Stimulated activated CD4-positive, alpha-beta T cell treated with anti-CD3 and anti-CD28 coated beads, Interleukin-1b, Interleukin-23, amount 100 ng/mL, for 4 hours (primary cell): Measurements from ENCODE around the gene TJP2.

Source experiments
- DNase-seq, 2 donors: peaks; one replicate each; pipeline ENCODE4 v3.0.0-alpha.2; 2020; ENCODE audit warnings: low read depth in 2 of 2

The TJP2 gene

GRCh38 chr9:69173891-69174615, at the start of gene TJP2:
TSS of gene TJP2 (plus strand) at chr9:69174277. CDS start at chr9:69174373, 96 bp downstream.
- DNase-seq: peak; percentile 15 to 42

- DNase-seq: no peak
These were observed 43.3 kb upstream of the TJP2 start for GRCh38 chr9:69130456-69131441.

- DNase-seq: no peak
These were observed 42.4 kb upstream of the TJP2 start for GRCh38 chr9:69131682-69132081.

- no peak for DNase-seq
These were observed 41.7 kb upstream of the TJP2 start for GRCh38 chr9:69132361-69132760.

GRCh38 chr9:69134412-69134811, 39.7 kb upstream of the TJP2 start:
- DNase-seq: no peak

GRCh38 chr9:69136185-69136584, 37.9 kb upstream of the TJP2 start:
- no peak for DNase-seq

GRCh38 chr9:69136779-69137178, 37.3 kb upstream of the TJP2 start:
- DNase-seq: no peak

GRCh38 chr9:69137311-69137710, 36.8 kb upstream of the TJP2 start:
- no peak for DNase-seq

GRCh38 chr9:69139596-69139995, 34.5 kb upstream of the TJP2 start:
- DNase-seq: no peak

- no peak for DNase-seq
These were observed 33.8 kb upstream of the TJP2 start for GRCh38 chr9:69140123-69140735.

GRCh38 chr9:69141851-69142250, 32.2 kb upstream of the TJP2 start:
- no peak for DNase-seq

- DNase-seq: no peak
These were observed 30.8 kb upstream of the TJP2 start for GRCh38 chr9:69143291-69143690.

GRCh38 chr9:69145144-69145715, 28.8 kb upstream of the TJP2 start:
- DNase-seq: no peak

- no peak for DNase-seq
These were observed 26.8 kb upstream of the TJP2 start for GRCh38 chr9:69147041-69147834.

GRCh38 chr9:69149321-69149807, 24.7 kb upstream of the TJP2 start:
- DNase-seq: no peak

- no peak for DNase-seq
These were observed 22.6 kb upstream of the TJP2 start for GRCh38 chr9:69151506-69151905.

GRCh38 chr9:69153707-69154521, 20.2 kb upstream of the TJP2 start:
- DNase-seq: no peak

- DNase-seq: no peak
These were observed 18.6 kb upstream of the TJP2 start for GRCh38 chr9:69155341-69156030.

- no peak for DNase-seq
These were observed 16.2 kb upstream of the TJP2 start for GRCh38 chr9:69157751-69158466.
